CD8-positive, alpha-beta memory T cell (primary cell): Measurements from ENCODE around the gene PCMT1. TPM values are rescaled to one million over a fixed set of nuclear protein-coding genes. Genes with fewer than 3 reads are reported as not detected.

Source experiments
- CTCF ChIA-PET: fragments of 350-600 bp; sonication (Branson Sonifier 250); formaldehyde crosslinking; loops from one replicate; lab custom pipeline; 2021; ENCODE audit warnings: antibody characterized with exemption; lab: Charles Lee
- POLR2A ChIA-PET: fragments of 350-600 bp; sonication (Branson Sonifier 250); formaldehyde crosslinking; loops from one replicate; lab custom pipeline; 2021; ENCODE audit warnings: antibody characterized with exemption; lab: Charles Lee
- DNase-seq, 5 donors: peaks; one replicate each; pipeline versions ENCODE4 v3.0.0 to v3.0.0-alpha.2; 2020 to 2022; ENCODE audit warnings: mixed read lengths in 1 of 5
- H3K27ac ChIP-seq: one replicate; pipeline ENCODE4 v1.7.0; 2013; ENCODE audit warnings: low read depth, mild to moderate bottlenecking, low read length, moderate library complexity
- H3K27me3 ChIP-seq: 2 replicates; pipeline ENCODE4 v1.7.0; 2013; ENCODE audit warnings: low read length, mild to moderate bottlenecking; ENCODE audit not compliant: insufficient read depth, poor library complexity, severe bottlenecking
- H3K36me3 ChIP-seq: 2 replicates; pipeline ENCODE4 v1.7.0; 2013; ENCODE audit warnings: mild to moderate bottlenecking, low read length, moderate library complexity; ENCODE audit not compliant: insufficient read depth
- H3K4me1 ChIP-seq: 2 replicates; pipeline ENCODE4 v1.7.0; 2013; ENCODE audit warnings: mild to moderate bottlenecking, low read length, moderate library complexity; ENCODE audit not compliant: insufficient read depth
- H3K4me3 ChIP-seq: 2 replicates; pipeline ENCODE4 v1.7.0; 2013; ENCODE audit warnings: mild to moderate bottlenecking, low read length
- H3K9me3 ChIP-seq: 2 replicates; pipeline ENCODE4 v1.7.0; 2013; ENCODE audit warnings: mild to moderate bottlenecking, low read length
- H3K27ac Mint-ChIP-seq, 8 donors: one replicate each; pipeline ENCODE4 v1.8.0; 2020 to 2021; ENCODE audit warnings: mixed read lengths in 8 of 8, mild to moderate bottlenecking in 6 of 8, inconsistent platforms in 3 of 8, moderate library complexity in 3 of 8
- H3K27me3 Mint-ChIP-seq, 2 donors: one replicate each; pipeline ENCODE4 v1.8.0; 2020 to 2021; ENCODE audit warnings: mixed read lengths in 2 of 2, mild to moderate bottlenecking in 1 of 2, moderate library complexity in 1 of 2
- H3K36me3 Mint-ChIP-seq, 3 donors: one replicate each; pipeline ENCODE4 v1.8.0; 2020 to 2021; ENCODE audit warnings: mixed read lengths in 3 of 3, inconsistent platforms in 1 of 3, mild to moderate bottlenecking in 1 of 3
- H3K4me1 Mint-ChIP-seq, 3 donors: one replicate each; pipeline ENCODE4 v1.8.0; 2020 to 2021; ENCODE audit warnings: mixed read lengths in 3 of 3, inconsistent platforms in 1 of 3, mild to moderate bottlenecking in 1 of 3
- H3K4me3 Mint-ChIP-seq, 7 donors: one replicate each; pipeline ENCODE4 v1.8.0; 2020 to 2021; ENCODE audit warnings: mixed read lengths in 7 of 7, mild to moderate bottlenecking in 6 of 7, moderate library complexity in 4 of 7, inconsistent platforms in 2 of 7
- H3K9me3 Mint-ChIP-seq, 5 donors: one replicate each; pipeline ENCODE4 v1.8.0; 2020 to 2022; ENCODE audit warnings: mixed read lengths in 5 of 5, mild to moderate bottlenecking in 3 of 5, moderate library complexity in 2 of 5, inconsistent platforms in 1 of 5
- polyA plus RNA-seq: library from polyadenylated mRNA; unstranded; fragments of 300-500 nt; fragmentation: Illumina TruSeq; gene quantifications from one replicate; pipeline ENCODE4 v1.2.3, GENCODE V29; 2021
- total RNA-seq, 2 experiments: library from RNA; stranded (reverse); gene quantifications; one replicate each; pipeline ENCODE4 v1.2.3, GENCODE V29; 2021

The PCMT1 gene
- total and polyA plus RNA-seq, 3 experiments from 2014 or later: 107 to 148 (median 108) TPM

- Mint-ChIP-seq H3K36me3 (peaks cover 0 to 22% (median 3%) of the 10 kb centered on the region in 3 donors), H3K4me1 (peaks cover 30 to 48% (median 44%) of the 10 kb centered on the region in 3 donors), H3K4me3 (peak overlapping the region; percentile 27 to 64 (median 55)), H3K27me3 (no peaks in the 10 kb centered on the region), H3K27ac (peak overlapping the region in 5 of 8 donors; percentile 40 to 100 (median 65)), H3K9me3 (no peaks in the 10 kb centered on the region)
- ChIA-PET POLR2A (no interaction called here), CTCF (interaction anchor here (0.9 to 2.3 kb wide), 3 partner anchors 20 to 174 kb away, joined by 3 to 6 read pairs (median 5); partner anchors contain the start of gene PPIL4)
- Histone ChIP-seq H3K4me3 (no peak overlapping the region), H3K36me3 (no peaks in the 10 kb centered on the region), H3K27ac (no peak overlapping the region), H3K9me3 (no peaks in the 10 kb centered on the region), H3K4me1 (peaks cover 15% of the 10 kb centered on the region), H3K27me3 (no peaks in the 10 kb centered on the region)
- no peak for DNase-seq
These were observed 30.0 kb upstream of the PCMT1 start for GRCh38 chr6:149719531-149719930.

DNA sequence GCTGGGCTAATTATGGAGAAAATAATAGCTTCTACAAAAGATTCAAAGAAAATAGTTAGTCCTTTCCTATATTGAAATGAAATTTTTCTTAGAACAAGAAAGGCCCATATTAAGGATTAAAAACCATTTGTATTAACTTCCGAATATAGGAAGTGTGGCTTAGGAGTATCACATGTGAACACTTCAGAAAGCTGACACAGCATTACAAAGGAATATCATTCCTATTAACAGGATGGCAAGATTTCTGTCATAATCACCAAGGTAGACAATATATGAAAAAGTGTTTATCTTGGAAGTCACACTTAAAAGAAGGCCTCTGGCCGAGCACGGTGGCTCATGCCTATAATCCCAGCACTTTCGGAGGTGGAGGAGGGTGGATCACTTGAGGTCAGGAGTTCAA lies 26.3 kb upstream of the PCMT1 start:
- no peak overlapping the region for H3K4me3 Mint-ChIP-seq
- H3K36me3 Mint-ChIP-seq: peaks cover 0 to 36% (median 3%) of the 10 kb centered on the region in 3 donors
- ChIA-PET POLR2A (no interaction called here), CTCF (interaction anchor here (1.3 to 3.8 kb wide), 2 partner anchors 9 to 22 kb away, joined by 4 to 13 read pairs; partner anchors contain the start of gene NUP43)
- no peaks in the 10 kb centered on the region for H3K36me3 ChIP-seq
- H3K4me1 ChIP-seq: peaks cover under 1% of the 10 kb centered on the region
- no peak overlapping the region for H3K27ac Mint-ChIP-seq
- H3K9me3 ChIP-seq: no peaks in the 10 kb centered on the region
- H3K4me3 ChIP-seq: no peak overlapping the region
- H3K9me3 Mint-ChIP-seq: no peaks in the 10 kb centered on the region
- no peak for DNase-seq
- H3K27me3 ChIP-seq: no peaks in the 10 kb centered on the region
- peaks cover 12 to 21% (median 18%) of the 10 kb centered on the region in 3 donors for H3K4me1 Mint-ChIP-seq
- no peaks in the 10 kb centered on the region for H3K27me3 Mint-ChIP-seq
- no peak overlapping the region for H3K27ac ChIP-seq

GRCh38 chr6:149723771-149724417 lies 25.6 kb upstream of the PCMT1 start:
- Histone ChIP-seq H3K36me3 (no peaks in the 10 kb centered on the region), H3K9me3 (no peaks in the 10 kb centered on the region), H3K27ac (no peak overlapping the region), H3K4me1 (peaks cover 7% of the 10 kb centered on the region), H3K4me3 (no peak overlapping the region), H3K27me3 (no peaks in the 10 kb centered on the region)
- peak in 3 of 5 donors; percentile 14 to 58 (median 36) for DNase-seq
- ChIA-PET CTCF (interaction anchor here (0.7 to 3.8 kb wide), 5 partner anchors 9 to 100 kb away, joined by 3 to 13 read pairs (median 3); partner anchors contain the start of genes NUP43 and PCMT1), POLR2A (no interaction called here)
- Mint-ChIP-seq H3K27ac (peak overlapping the region in 1 of 8 donors; percentile 7), H3K4me1 (peaks cover 15 to 21% (median 20%) of the 10 kb centered on the region in 3 donors), H3K4me3 (no peak overlapping the region), H3K36me3 (peaks cover 0 to 39% (median 3%) of the 10 kb centered on the region in 3 donors), H3K9me3 (no peaks in the 10 kb centered on the region), H3K27me3 (no peaks in the 10 kb centered on the region)

DNA sequence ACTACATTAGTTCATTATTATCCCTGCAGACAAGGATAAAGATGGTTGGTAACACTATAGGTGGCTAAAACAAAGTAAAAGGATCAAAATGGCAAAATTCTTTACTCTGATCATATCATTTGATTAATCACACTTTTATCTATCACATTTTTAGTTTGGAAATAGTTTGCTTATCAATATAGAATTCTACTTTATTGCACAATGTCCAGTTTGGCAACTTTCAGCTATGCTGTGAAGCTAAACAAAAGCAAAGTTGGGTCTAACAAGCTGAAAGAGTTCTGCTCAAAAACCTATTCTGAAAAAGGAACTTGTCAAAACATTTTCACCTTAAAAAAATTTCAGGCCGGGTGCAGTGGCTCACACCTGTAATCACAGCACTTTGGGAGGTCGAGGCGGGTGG lies 23.8 kb upstream of the PCMT1 start:
- peaks cover 0 to 55% (median 6%) of the 10 kb centered on the region in 3 donors for H3K36me3 Mint-ChIP-seq
- no peak overlapping the region for H3K4me3 Mint-ChIP-seq
- Histone ChIP-seq H3K27me3 (no peaks in the 10 kb centered on the region), H3K4me1 (peaks cover 12% of the 10 kb centered on the region), H3K9me3 (no peaks in the 10 kb centered on the region), H3K27ac (no peak overlapping the region), H3K4me3 (no peak overlapping the region), H3K36me3 (peaks cover 8% of the 10 kb centered on the region)
- no peaks in the 10 kb centered on the region for H3K9me3 Mint-ChIP-seq
- H3K4me1 Mint-ChIP-seq: peaks cover 11 to 17% (median 15%) of the 10 kb centered on the region in 3 donors
- H3K27me3 Mint-ChIP-seq: no peaks in the 10 kb centered on the region
- CTCF ChIA-PET: interaction anchor here (0.9 to 3.8 kb wide), 3 partner anchors 8 to 20 kb away, joined by 3 to 13 read pairs (median 4); partner anchors contain the start of gene NUP43
- DNase-seq: no peak
- POLR2A ChIA-PET: no interaction called here
- H3K27ac Mint-ChIP-seq: no peak overlapping the region

DNA sequence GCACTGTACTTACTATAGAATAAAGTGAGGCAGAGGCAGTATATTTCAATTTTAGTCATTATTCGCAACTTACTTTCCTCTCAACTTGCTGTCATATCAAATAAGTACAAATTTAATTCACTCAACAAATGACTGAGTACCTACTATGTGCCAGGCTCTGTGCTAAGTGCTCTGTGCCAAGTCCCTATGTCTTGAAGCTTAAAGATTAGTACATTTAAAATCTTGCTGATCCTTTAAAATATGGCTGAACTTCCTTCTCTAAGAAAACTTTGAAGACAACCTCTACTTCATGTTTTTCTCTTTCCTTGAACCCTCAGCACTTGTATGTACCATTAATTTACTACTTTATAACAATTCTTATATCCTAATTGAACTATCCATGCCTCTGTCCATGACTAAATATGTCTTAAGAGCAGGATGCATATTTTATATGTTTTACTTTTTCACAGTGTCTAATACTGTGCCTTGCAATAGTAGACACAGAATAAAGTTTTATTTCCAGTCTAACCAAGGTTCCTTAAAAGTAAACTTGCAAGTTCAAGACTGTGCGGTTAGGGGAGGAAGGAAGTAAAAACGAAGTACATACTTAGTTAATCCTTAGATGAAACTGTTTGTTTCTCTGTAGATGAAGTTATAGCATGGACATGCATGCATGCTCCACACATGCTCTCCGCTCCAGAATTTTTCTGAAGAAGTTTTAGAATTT lies 21.6 kb upstream of the PCMT1 start:
- CTCF ChIA-PET: no interaction called here
- Mint-ChIP-seq H3K27me3 (no peaks in the 10 kb centered on the region), H3K4me3 (no peak overlapping the region), H3K27ac (peak overlapping the region in 6 of 8 donors; percentile 15 to 96 (median 78)), H3K9me3 (no peaks in the 10 kb centered on the region), H3K4me1 (peaks cover 11 to 17% (median 15%) of the 10 kb centered on the region in 3 donors), H3K36me3 (peaks cover 0 to 72% (median 10%) of the 10 kb centered on the region in 3 donors)
- Histone ChIP-seq H3K4me3 (no peak overlapping the region), H3K27me3 (no peaks in the 10 kb centered on the region), H3K4me1 (peaks cover 12% of the 10 kb centered on the region), H3K9me3 (no peaks in the 10 kb centered on the region), H3K36me3 (peaks cover 8% of the 10 kb centered on the region), H3K27ac (no peak overlapping the region)
- no peak for DNase-seq
- POLR2A ChIA-PET: no interaction called here

GRCh38 chr6:149728499-149729234 lies 20.9 kb upstream of the PCMT1 start:
- Histone ChIP-seq H3K9me3 (no peaks in the 10 kb centered on the region), H3K27me3 (no peaks in the 10 kb centered on the region), H3K4me1 (peaks cover 12% of the 10 kb centered on the region), H3K4me3 (no peak overlapping the region), H3K27ac (peak overlapping the region; percentile 48), H3K36me3 (peaks cover 8% of the 10 kb centered on the region)
- Mint-ChIP-seq H3K4me1 (peaks cover 11 to 17% (median 15%) of the 10 kb centered on the region in 3 donors), H3K4me3 (peak overlapping the region in 1 of 7 donors; percentile 13), H3K36me3 (peaks cover 0 to 79% (median 12%) of the 10 kb centered on the region in 3 donors), H3K9me3 (no peaks in the 10 kb centered on the region), H3K27ac (peak overlapping the region in 7 of 8 donors; percentile 15 to 96 (median 84)), H3K27me3 (no peaks in the 10 kb centered on the region)
- ChIA-PET POLR2A (no interaction called here), CTCF (no interaction called here)
- DNase-seq: no peak

DNA sequence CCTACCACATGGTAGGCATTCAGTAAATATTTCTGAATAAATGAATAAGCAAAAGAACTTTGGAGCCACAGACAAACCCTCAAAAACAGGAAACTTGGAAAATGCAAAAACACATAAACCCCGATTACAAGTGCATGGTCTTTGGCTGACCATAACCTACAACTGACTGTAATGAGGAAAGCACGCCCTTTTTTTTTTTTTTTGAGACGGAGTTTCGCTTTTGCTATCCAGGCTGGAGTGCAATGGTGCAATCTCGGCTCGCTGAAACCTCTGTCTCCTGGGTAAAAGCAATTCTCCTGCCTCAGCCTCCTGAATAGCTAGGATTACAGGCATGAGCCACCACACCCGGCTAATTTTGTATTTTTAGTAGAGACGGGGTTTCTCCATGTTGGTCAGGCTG lies 19.7 kb upstream of the PCMT1 start:
- H3K27ac Mint-ChIP-seq: peak overlapping the region in 4 of 8 donors; percentile 40 to 60 (median 58)
- H3K9me3 Mint-ChIP-seq: no peaks in the 10 kb centered on the region
- POLR2A ChIA-PET: no interaction called here
- CTCF ChIA-PET: no interaction called here
- H3K27me3 Mint-ChIP-seq: no peaks in the 10 kb centered on the region
- H3K27me3 ChIP-seq: no peaks in the 10 kb centered on the region
- H3K4me1 ChIP-seq: peaks cover 12% of the 10 kb centered on the region
- H3K4me1 Mint-ChIP-seq: peaks cover 11 to 13% (median 12%) of the 10 kb centered on the region in 3 donors
- H3K36me3 Mint-ChIP-seq: peaks cover 0 to 76% (median 10%) of the 10 kb centered on the region in 3 donors
- no peak overlapping the region for H3K4me3 Mint-ChIP-seq
- peak overlapping the region; percentile 38 for H3K27ac ChIP-seq
- H3K36me3 ChIP-seq: peaks cover 10% of the 10 kb centered on the region
- no peak for DNase-seq
- H3K4me3 ChIP-seq: no peak overlapping the region
- H3K9me3 ChIP-seq: no peaks in the 10 kb centered on the region
